Measurements from ENCODE around the gene PLEKHA6. TPM values are rescaled to one million over a fixed set of nuclear protein-coding genes. Genes with fewer than 3 reads are reported as not detected.

Gene PLEKHA6
- total and polyA plus RNA-seq, 2 experiments from 2014 or later: 2.8 to 6.2 TPM

DNA sequence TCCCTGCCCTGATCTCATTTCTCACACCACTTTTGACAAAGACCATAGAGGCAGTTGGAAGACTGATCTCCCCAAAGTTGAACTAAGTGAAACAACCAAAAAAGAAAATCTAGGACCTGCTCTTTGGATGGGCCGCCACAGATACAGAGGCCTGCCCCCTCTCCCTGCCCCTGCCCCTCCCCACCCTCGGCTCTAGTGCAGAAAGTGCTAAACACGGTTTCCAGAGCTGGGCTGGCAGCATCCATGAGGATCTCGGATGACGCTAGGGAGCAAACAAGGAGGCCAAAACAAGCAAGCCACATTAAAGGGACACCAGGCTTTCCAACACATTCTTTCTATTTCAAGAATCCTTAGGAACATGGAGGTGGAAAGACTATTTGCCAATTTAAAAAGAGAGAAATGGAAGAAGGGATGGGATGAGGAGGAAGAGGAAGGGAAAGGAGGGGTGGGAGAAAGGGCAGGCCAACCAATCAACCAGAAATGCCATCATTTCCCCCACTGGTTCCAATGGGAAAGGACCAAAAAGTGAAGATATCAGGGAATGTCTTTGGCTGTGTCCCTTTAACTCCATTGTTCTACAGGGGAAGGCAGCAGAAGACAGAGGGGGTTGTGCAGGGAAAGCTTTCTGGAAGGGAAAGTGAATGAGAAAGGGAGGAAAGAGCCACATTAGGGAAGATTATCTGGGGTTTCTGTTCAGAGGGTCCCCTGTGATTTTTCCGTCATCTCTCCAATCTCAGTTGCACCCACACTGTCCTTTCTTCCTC, 107.6 kb downstream of the PLEKHA6 start:
- no peak for DNase-seq (ENCODE audit: low spot score)
- Mint-ChIP-seq H3K4me3 (no peak overlapping the region), H3K4me1 (peaks cover 65% of the 10 kb centered on the region), H3K9me3 (no peaks in the 10 kb centered on the region), H3K27ac (peak overlapping the region; percentile 46; the same call in 1 of the 2 replicates), H3K36me3 (ENCODE audit: low read depth) (peaks cover 21% of the 10 kb centered on the region; the same call in 2 of the 3 replicates), H3K27me3 (ENCODE audit: insufficient read depth, low read depth, poor library complexity) (peaks cover 11% of the 10 kb centered on the region)
- H3K4me1 ChIP-seq (ENCODE audit: insufficient read depth): peaks cover 37% of the 10 kb centered on the region
- H4K20me1 ChIP-seq (replicated peaks; ENCODE audit: insufficient read depth): no peaks in the 10 kb centered on the region
- H3K36me3 ChIP-seq (ENCODE audit: insufficient read depth): no peaks in the 10 kb centered on the region
- no peak overlapping the region for H3K4me3 ChIP-seq
- ATAC-seq: no peak
- H3K79me2 ChIP-seq (replicated peaks; ENCODE audit: insufficient read depth): no peaks in the 10 kb centered on the region
- TF ChIP-seq REST (IDR thresholded peaks at IDR 0.05; ENCODE audit: unreplicated experiment) (no peak), ZNF331 (CRISPR knock-in tag; IDR thresholded peaks at IDR 0.05; ENCODE audit: low read depth) (no peak), POLR2AphosphoS5 (IDR thresholded peaks at IDR 0.05; ENCODE audit: low read depth) (no peak), EZH2 (IDR thresholded peaks at IDR 0.05; ENCODE audit: low read depth, unreplicated experiment) (no peak), ZNF462 (CRISPR knock-in tag; IDR thresholded peaks at IDR 0.05) (no peak)
- H3K27me3 ChIP-seq (ENCODE audit: insufficient read depth): no peaks in the 10 kb centered on the region
- no peak overlapping the region for H3K4me2 ChIP-seq
- no peak overlapping the region for H2AFZ ChIP-seq
- H3K9me2 ChIP-seq (ENCODE audit: insufficient read depth): no peaks in the 10 kb centered on the region
- no peak overlapping the region for H3K27ac ChIP-seq (ENCODE audit: low read depth)
- H3F3A ChIP-seq (replicated peaks; ENCODE audit: low read depth): peaks cover 5% of the 10 kb centered on the region; the same call in 1 of the 2 replicates

Measured in GM23338 (cell line).